MM.1S (cell line): Measurements from ENCODE around the gene DIP2C.

ENCODE experiments used
- DNase-seq: peaks from one replicate; pipeline ENCODE4 v3.0.0-alpha.2; 2015
- H2AFZ ChIP-seq: fragments of 300-600 bp; sonication (generic); 2 replicates; pipeline ENCODE4 v1.6.0; 2016; ENCODE audit warnings: antibody characterized with exemption, low read length
- H3F3A ChIP-seq: fragments of 300-600 bp; sonication (generic); 2 replicates; pipeline ENCODE4 v1.6.1; 2016; ENCODE audit warnings: mild to moderate bottlenecking, antibody characterized with exemption, low read length, moderate library complexity, mixed read lengths; ENCODE audit not compliant: insufficient read depth
- H3K27ac ChIP-seq: fragments of 300-600 bp; sonication (generic); 2 replicates; pipeline ENCODE4 v1.5.1; 2016; ENCODE audit warnings: mild to moderate bottlenecking, low read length
- H3K27me3 ChIP-seq: fragments of 300-600 bp; sonication (generic); replicated peaks from 2 replicates; pipeline ENCODE4 v1.6.0; 2016; ENCODE audit warnings: low read length; ENCODE audit not compliant: insufficient read depth
- H3K36me3 ChIP-seq: fragments of 300-600 bp; sonication (generic); replicated peaks from 2 replicates; pipeline ENCODE4 v1.6.1; 2016; ENCODE audit warnings: mild to moderate bottlenecking, low read length, mixed read lengths; ENCODE audit not compliant: insufficient read depth
- H3K4me1 ChIP-seq: fragments of 300-600 bp; sonication (generic); 2 replicates; pipeline ENCODE4 v1.6.1; 2016; ENCODE audit warnings: low read length, mixed read lengths
- H3K4me2 ChIP-seq: fragments of 300-600 bp; sonication (generic); 2 replicates; pipeline ENCODE4 v1.6.0; 2016; ENCODE audit warnings: low read depth, low read length
- H3K4me3 ChIP-seq: fragments of 300-600 bp; sonication (generic); 2 replicates; pipeline ENCODE4 v1.5.1; 2016; ENCODE audit warnings: low read length, mixed read lengths
- H3K79me2 ChIP-seq: fragments of 300-600 bp; sonication (generic); 2 replicates; pipeline ENCODE4 v1.6.1; 2016; ENCODE audit warnings: mixed run types, low read length, mixed read lengths
- H3K9ac ChIP-seq: fragments of 300-600 bp; sonication (generic); 2 replicates; pipeline ENCODE4 v1.6.1; 2016; ENCODE audit warnings: low read length, mixed read lengths
- H3K9me2 ChIP-seq: fragments of 300-600 bp; sonication (generic); replicated peaks from 2 replicates; pipeline ENCODE4 v1.6.1; 2016; ENCODE audit warnings: mild to moderate bottlenecking, low read length, mixed read lengths; ENCODE audit not compliant: insufficient read depth
- H3K9me3 ChIP-seq: fragments of 300-600 bp; sonication (generic); replicated peaks from 2 replicates; pipeline ENCODE4 v1.6.1; 2016; ENCODE audit warnings: mild to moderate bottlenecking, low read length, mixed read lengths; ENCODE audit not compliant: insufficient read depth
- H4K20me1 ChIP-seq: fragments of 300-600 bp; sonication (generic); 2 replicates; pipeline ENCODE4 v1.6.1; 2016; ENCODE audit warnings: mild to moderate bottlenecking, low read length, moderate library complexity, mixed read lengths; ENCODE audit not compliant: insufficient read depth
- EZH2 ChIP-seq: fragments of 300-600 bp; sonication (generic); optimal IDR thresholded peaks from 2 replicates; pipeline ENCODE3; 2017; ENCODE audit warnings: low read depth, mild to moderate bottlenecking, antibody characterized with exemption, low read length, mixed read lengths
- EZH2phosphoT487 ChIP-seq: fragments of 300-600 bp; sonication (generic); IDR thresholded peaks from 2 replicates; pipeline ENCODE4 v1.6.1; 2018; ENCODE audit warnings: antibody characterized with exemption, low read length
- TF ChIP-seq, protein P1 (sequence below): fragments of 300-600 bp; sonication (generic); IDR thresholded peaks from 2 replicates; pipeline ENCODE4 v1.5.1; 2016; ENCODE audit warnings: antibody characterized with exemption, low read length, mixed read lengths

The DIP2C gene

DNA sequence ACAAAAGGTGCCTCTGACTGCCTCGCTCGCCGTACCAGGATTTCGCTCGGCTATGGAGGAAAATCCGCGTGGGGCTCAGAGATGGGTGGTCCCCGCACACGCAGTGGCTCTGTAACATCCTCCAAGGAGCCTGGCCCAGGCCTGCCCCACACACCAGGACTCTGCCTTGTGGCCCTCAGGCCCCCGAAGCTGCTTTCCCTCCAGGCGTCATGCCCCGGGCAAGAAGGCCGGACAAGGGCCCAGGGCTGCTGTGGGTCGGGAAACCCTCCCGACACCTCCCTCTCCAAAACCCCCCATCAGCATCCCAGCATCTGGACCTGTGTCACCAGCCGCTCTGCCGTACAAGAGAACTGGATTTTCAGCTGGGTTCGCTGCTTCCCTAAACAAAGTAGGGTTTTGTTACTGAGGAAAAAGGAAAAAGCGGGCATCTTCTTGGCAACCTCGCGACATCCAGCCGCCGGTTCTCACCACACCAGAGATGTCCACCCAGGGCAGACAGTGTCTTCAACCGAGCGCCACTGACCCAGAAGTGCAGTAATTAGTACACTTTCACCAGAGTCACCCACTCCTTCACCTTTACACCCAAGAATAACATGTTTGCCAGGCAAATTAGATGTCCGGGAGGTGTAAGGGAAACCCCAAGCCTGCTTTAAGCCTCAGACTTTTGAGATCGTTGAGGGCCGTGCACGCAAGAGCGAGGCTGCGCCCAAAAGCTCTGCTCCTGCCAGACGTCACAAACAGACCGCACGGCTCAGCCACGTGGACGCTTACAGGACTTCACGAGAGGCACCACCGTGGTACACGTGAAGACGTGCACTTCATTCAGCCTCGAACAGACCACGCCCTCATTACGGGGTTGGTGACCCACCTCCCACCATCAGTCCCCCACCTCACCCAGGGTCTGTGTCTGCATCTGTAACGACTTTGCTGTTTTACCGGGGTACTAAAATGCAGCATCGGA lies 62.2 kb downstream of the DIP2C start:
- no peaks in the 10 kb centered on the region for H3K36me3 ChIP-seq
- TF ChIP-seq EZH2phosphoT487 = no peak
- TF ChIP-seq EZH2 = no peak
- TF ChIP-seq, protein P1, sequence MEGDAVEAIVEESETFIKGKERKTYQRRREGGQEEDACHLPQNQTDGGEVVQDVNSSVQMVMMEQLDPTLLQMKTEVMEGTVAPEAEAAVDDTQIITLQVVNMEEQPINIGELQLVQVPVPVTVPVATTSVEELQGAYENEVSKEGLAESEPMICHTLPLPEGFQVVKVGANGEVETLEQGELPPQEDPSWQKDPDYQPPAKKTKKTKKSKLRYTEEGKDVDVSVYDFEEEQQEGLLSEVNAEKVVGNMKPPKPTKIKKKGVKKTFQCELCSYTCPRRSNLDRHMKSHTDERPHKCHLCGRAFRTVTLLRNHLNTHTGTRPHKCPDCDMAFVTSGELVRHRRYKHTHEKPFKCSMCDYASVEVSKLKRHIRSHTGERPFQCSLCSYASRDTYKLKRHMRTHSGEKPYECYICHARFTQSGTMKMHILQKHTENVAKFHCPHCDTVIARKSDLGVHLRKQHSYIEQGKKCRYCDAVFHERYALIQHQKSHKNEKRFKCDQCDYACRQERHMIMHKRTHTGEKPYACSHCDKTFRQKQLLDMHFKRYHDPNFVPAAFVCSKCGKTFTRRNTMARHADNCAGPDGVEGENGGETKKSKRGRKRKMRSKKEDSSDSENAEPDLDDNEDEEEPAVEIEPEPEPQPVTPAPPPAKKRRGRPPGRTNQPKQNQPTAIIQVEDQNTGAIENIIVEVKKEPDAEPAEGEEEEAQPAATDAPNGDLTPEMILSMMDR = no peak
- H3K9me3 ChIP-seq = no peaks in the 10 kb centered on the region
- no peak overlapping the region for H3K4me3 ChIP-seq
- no peaks in the 10 kb centered on the region for H3K4me1 ChIP-seq
- DNase-seq = no peak
- H3K9me2 ChIP-seq = no peaks in the 10 kb centered on the region
- no peaks in the 10 kb centered on the region for H3K79me2 ChIP-seq
- H3K9ac ChIP-seq = no peak overlapping the region
- H4K20me1 ChIP-seq = no peaks in the 10 kb centered on the region
- no peaks in the 10 kb centered on the region for H3F3A ChIP-seq
- H3K4me2 ChIP-seq = no peak overlapping the region
- no peak overlapping the region for H2AFZ ChIP-seq
- no peak overlapping the region for H3K27ac ChIP-seq
- H3K27me3 ChIP-seq = no peaks in the 10 kb centered on the region

DNA sequence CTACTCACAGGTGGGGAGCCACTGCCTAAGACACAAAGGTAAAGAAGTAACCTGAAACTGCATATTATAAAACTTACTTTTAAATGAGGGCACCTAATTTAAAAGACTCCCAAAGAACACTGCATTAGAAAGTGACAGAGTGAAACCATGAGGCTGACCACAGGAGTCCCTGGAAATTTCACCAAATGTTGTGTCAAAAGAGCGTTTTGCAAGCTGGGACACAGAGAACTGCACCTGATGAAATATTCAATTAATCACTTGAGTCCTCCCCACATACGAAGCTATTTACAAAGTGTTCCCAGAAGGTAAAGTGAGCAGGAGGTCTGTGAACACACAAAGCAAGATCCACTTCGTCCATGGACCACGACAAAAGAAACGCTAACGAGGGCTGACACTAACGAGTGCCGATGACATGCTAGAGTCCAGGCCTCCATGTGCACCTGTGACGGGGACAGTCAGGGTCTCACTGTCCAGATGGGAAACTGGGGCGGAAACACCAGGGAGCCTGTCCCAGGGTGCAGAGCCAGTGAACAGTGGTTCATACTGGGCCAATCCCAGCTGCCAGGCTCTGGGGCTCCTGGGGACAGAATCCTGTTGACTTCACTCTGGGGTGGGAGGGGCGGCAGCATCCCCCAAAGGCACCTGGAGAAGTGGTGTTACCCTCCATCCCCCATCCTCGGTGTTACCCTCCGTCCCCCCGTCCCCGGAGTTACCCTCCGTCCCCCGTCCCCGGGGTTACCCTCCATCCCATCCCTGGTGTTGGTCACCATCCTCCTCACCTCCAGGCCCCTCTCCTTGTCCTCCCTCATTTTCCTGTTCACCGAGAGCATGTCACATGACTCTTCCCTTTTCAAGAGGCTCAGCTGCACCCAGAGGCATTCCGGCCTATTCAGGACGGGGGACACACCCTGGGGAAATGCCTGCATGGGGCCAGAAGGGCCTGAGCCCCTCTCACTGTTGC lies 63.4 kb downstream of the DIP2C start:
- Histone ChIP-seq H3F3A (no peaks in the 10 kb centered on the region), H2AFZ (no peak overlapping the region), H3K9me2 (no peaks in the 10 kb centered on the region), H3K36me3 (no peaks in the 10 kb centered on the region), H3K9ac (no peak overlapping the region), H3K4me3 (no peak overlapping the region), H3K4me1 (no peaks in the 10 kb centered on the region), H3K9me3 (no peaks in the 10 kb centered on the region), H3K27ac (no peak overlapping the region), H3K4me2 (no peak overlapping the region), H3K27me3 (no peaks in the 10 kb centered on the region), H3K79me2 (no peaks in the 10 kb centered on the region), H4K20me1 (no peaks in the 10 kb centered on the region)
- no peak for DNase-seq
- no peak for TF ChIP-seq EZH2
- TF ChIP-seq EZH2phosphoT487 = no peak
- TF ChIP-seq, protein P1 = no peak

DNA sequence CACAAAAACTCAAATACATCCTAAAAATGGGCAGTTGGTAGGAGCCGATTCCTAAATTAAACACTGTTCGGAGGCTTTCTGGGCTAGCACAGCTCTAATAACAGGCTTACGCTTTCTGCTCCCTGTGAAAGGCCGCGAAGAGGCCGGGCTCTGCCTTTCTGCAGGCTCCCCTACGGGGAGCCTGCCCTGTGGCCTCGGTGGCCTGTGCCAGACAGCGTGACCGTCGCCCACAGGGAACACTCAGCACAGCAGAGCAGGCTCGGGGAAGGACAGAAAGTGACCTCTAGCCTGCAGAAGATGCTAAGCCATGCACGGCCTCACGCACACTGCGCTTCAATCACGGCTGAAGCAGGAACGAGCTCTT lies 64.2 kb downstream of the DIP2C start:
- Histone ChIP-seq H3K4me3 (no peak overlapping the region), H3K9ac (no peak overlapping the region), H3K36me3 (no peaks in the 10 kb centered on the region), H3K79me2 (no peaks in the 10 kb centered on the region), H4K20me1 (no peaks in the 10 kb centered on the region), H3K27ac (no peak overlapping the region), H3F3A (no peaks in the 10 kb centered on the region), H3K27me3 (no peaks in the 10 kb centered on the region), H3K4me1 (no peaks in the 10 kb centered on the region), H3K4me2 (no peak overlapping the region), H3K9me2 (no peaks in the 10 kb centered on the region), H2AFZ (no peak overlapping the region), H3K9me3 (no peaks in the 10 kb centered on the region)
- TF ChIP-seq EZH2 = no peak
- no peak for TF ChIP-seq EZH2phosphoT487
- TF ChIP-seq, protein P1 = no peak
- DNase-seq = no peak
